Stimulated activated CD4-positive, alpha-beta T cell treated with anti-CD3 and anti-CD28 coated beads, Interleukin-12 subunit alpha, Interleukin-12 subunit beta, amount 100 ng/mL, for 4 hours (primary cell): ENCODE measurements around the gene MZT2A.
"Not testable (repeated sequence)": the region's sequence is repeated elsewhere in the genome, so short reads cannot be mapped to it uniquely, and the experiment has no call there.

Experiments
- DNase-seq: peaks from one replicate; pipeline ENCODE4 v3.0.0-alpha.2; 2020

Gene MZT2A

DNA sequence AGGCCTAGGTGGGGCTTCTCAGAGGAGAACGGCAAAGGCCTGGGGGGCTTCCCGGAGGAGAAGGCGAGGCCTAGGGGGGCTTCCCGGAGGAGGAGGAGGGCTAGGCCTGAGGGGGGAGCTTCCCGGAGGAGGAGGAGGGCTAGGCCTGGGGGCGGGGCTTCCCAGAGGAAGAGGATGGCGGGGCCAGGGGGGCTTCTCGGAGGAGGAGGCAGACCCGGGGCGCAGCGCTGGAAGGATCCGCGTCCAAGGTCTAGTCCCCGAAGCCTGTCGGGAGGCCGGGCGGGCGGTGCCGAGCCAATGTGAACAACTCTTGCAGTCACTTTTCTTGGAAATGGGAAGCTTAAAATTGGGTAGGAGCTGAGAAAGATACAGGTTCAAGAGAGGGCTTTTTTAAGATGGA is 46.3 kb downstream of the MZT2A start:
- DNase-seq, result no peak

DNA sequence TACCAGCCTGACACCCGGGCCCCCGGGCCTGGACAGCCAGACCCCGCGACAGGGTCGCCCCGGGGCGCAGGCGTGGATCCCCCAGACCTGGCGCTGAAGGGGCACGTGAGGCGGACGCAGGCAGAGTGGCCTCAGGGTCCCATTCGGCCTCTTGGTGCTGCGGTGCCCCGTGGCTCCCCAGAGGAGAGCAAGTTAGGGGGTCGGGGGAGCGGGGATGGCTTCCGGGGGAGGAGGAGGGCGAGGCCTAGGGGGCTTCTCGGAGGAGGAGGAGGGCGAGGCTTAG is 46.7 kb downstream of the MZT2A start:
- DNase-seq, result not testable (repeated sequence)

DNA sequence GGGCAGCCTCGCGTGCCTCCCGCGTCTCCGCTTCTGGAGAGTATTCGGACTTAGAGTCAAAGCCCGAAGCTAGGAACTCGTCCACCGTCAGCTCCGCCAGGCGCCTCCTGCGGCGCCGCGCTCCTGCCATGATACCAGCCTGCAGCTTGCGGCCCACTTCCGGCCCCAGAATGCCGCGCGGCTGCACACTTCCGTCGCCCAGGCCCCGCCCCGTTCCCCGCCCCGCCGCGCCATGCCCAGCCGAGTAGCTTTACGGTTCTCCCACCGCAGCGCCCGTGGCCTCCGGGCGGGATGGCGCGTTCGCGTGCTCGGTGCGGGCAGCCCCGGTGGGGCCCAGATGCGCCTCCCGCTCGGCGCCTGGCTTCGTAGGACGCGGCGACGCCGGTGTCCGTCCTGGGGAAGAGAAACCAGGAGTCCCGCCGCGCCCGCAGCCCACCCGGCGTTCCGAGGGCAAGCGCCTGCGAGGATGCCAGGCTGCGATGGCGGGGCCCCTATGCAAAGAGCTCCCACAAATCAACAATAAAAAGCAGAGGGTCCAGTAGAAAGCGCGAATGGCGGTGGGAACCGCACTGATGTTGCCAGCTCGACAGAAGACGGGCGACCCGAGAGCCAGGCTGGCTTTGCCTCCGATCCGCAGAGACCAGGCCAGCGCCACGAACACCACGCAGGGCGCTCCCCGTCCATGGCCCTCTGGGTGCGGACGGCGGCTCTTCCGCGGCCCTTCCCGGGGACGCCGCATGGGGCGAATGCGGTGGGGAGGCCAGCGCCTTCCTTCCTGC is 47.3 kb downstream of the MZT2A start:
- DNase-seq, result not testable (repeated sequence)

DNA sequence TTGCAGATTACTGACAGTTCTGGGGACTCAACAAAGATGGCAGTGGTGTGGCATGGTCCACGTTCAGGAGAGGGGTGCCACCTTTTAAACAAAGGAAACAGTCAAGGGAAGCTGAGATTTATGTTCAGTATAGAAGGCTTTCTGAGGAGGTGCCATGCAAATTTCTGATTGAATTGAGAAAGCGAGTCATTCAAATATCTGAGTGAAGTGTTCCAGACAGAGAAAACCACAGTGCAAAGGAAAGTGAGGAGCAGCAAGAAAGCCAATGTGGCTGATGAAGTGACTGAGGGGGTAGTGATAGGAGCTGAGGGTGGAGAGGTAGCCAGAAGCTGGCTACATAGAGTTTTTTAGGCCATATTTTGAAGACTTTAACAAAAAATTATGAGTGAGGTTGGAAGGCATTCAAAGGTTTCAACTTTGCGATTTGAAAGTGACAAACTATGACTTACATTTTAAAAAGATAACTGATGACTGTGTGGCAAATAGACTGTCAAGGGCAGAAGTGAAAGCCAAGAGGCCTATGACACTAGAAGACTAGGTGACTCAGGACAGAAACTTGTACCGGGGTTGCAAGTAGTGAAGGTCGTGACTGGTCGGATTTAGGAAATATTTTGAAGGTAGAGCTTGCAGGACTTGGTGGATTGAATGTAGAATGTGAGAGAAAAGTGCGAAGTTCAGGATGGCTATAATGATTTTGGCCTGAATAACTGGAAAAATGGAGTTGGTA is 51.3 kb downstream of the MZT2A start:
- not testable (repeated sequence) for DNase-seq
